ENCODE results near the gene SBDS.
"Not testable (repeated sequence)": the region's sequence is repeated elsewhere in the genome, so short reads cannot be mapped to it uniquely, and the experiment has no call there.

Gene SBDS

GRCh38 chr7:66995050-66995776 is at the start of gene SBDS:
Gene SBDS, minus strand, starts transcription at chr7:66995586. Its CDS starts 169 bp downstream, at chr7:66995417.
- peak; percentile 99 for DNase-seq

- not testable (repeated sequence) for DNase-seq
These were observed 48.2 kb upstream of the SBDS start for GRCh38 chr7:67043559-67043930.

- peak; percentile 49 for DNase-seq
These were observed 47.6 kb upstream of the SBDS start for GRCh38 chr7:67042781-67043558.

GRCh38 chr7:67040832-67041231 is 45.4 kb upstream of the SBDS start:
- not testable (repeated sequence) for DNase-seq

- DNase-seq: peak; percentile 89
These were observed 41.3 kb upstream of the SBDS start for GRCh38 chr7:67036432-67037395.

- DNase-seq: no peak
These were observed 37.9 kb upstream of the SBDS start for GRCh38 chr7:67033251-67033650.

- DNase-seq: not testable (repeated sequence)
These were observed 36.3 kb upstream of the SBDS start for GRCh38 chr7:67031685-67032084.

- not testable (repeated sequence) for DNase-seq
These were observed 30.1 kb upstream of the SBDS start for GRCh38 chr7:67025459-67025858.

GRCh38 chr7:67022511-67022910 is 27.1 kb upstream of the SBDS start:
- DNase-seq: no peak

- no peak for DNase-seq
These were observed 25.9 kb upstream of the SBDS start for GRCh38 chr7:67021260-67021659.

GRCh38 chr7:67019562-67020390 is 24.4 kb upstream of the SBDS start:
- DNase-seq: peak; percentile 95

GRCh38 chr7:67018940-67019339 is 23.6 kb upstream of the SBDS start:
- no peak for DNase-seq

- not testable (repeated sequence) for DNase-seq
These were observed 22.6 kb upstream of the SBDS start for GRCh38 chr7:67017971-67018370.

- DNase-seq: not testable (repeated sequence)
These were observed 18.8 kb upstream of the SBDS start for GRCh38 chr7:67014076-67014622.

GRCh38 chr7:67009677-67010076 is 14.3 kb upstream of the SBDS start:
- not testable (repeated sequence) for DNase-seq

- DNase-seq: no peak
These were observed 12.9 kb upstream of the SBDS start for GRCh38 chr7:67008260-67008659.

GRCh38 chr7:67006965-67007364 is 11.6 kb upstream of the SBDS start:
- DNase-seq: no peak

- not testable (repeated sequence) for DNase-seq
These were observed 8.8 kb upstream of the SBDS start for GRCh38 chr7:67004145-67004544.

GRCh38 chr7:67000601-67001258 is 5.3 kb upstream of the SBDS start:
- DNase-seq: not testable (repeated sequence)

- DNase-seq: peak; percentile 99
These were observed 1.2 kb upstream of the SBDS start, which contains the start of gene TYW1 for GRCh38 chr7:66996444-66997191. Gene TYW1, plus strand, starts transcription at chr7:66996833. Its CDS starts 146 bp downstream, at chr7:66996979.

Data from SHP77 treated with DMSO at 0.1 percent for 48 hours (cell line).